Spinal cord (tissue), 10 donors: Measurements from ENCODE around the gene LAIR1. TPM values are rescaled to one million over a fixed set of nuclear protein-coding genes. Genes with fewer than 3 reads are reported as not detected.
"Not testable (repeated sequence)": the region's sequence is repeated elsewhere in the genome, so short reads cannot be mapped to it uniquely, and the experiment has no call there.

ENCODE experiments used
- DNase-seq, 6 donors: peaks; one replicate each; pipeline versions ENCODE4 v3.0.0 to v3.0.0-alpha.2; 2013 to 2015; ENCODE audit warnings: low spot score in 6 of 6, low read depth in 4 of 6
- H3K27ac ChIP-seq: one replicate; pipeline ENCODE4 v1.5.1; 2013; ENCODE audit warnings: low read depth, low read length, control low read depth
- H3K27me3 ChIP-seq: one replicate; pipeline ENCODE4 v1.6.1; 2013; ENCODE audit warnings: low read length; ENCODE audit not compliant: control insufficient read depth, insufficient read depth
- H3K36me3 ChIP-seq: one replicate; pipeline ENCODE4 v1.6.1; 2013; ENCODE audit warnings: low read length; ENCODE audit not compliant: control insufficient read depth, insufficient read depth
- H3K4me1 ChIP-seq: one replicate; pipeline ENCODE4 v1.6.1; 2013; ENCODE audit warnings: low read length; ENCODE audit not compliant: control insufficient read depth, insufficient read depth
- H3K4me3 ChIP-seq: one replicate; pipeline ENCODE4 v1.5.1; 2013; ENCODE audit warnings: low read depth, low read length, control low read depth
- H3K9me3 ChIP-seq: one replicate; pipeline ENCODE4 v1.6.1; 2013; ENCODE audit warnings: low read length; ENCODE audit not compliant: control insufficient read depth, insufficient read depth
- WGBS: methylation state at CpG from one replicate; pipeline ENCODE4 v1.1.5; 2013; ENCODE audit warnings: missing lambda C conversion rate; ENCODE audit not compliant: insufficient coverage; 5-methylcytosine and 5-hydroxymethylcytosine counted together
- polyA plus RNA-seq, 2 donors: library from polyadenylated mRNA; unstranded; fragments of 120-200 nt; gene quantifications; one replicate each; pipeline ENCODE4 v1.2.1, GENCODE V29; 2013; ENCODE audit not compliant: insufficient read length in 2 of 2
- total RNA-seq, 2 donors: library from RNA; depleted of rRNA in 1 of 2; stranded (reverse); fragments of 120-200 nt in 1 of 2; fragments of >200 nt in 1 of 2; gene quantifications; one replicate each; pipeline versions ENCODE4 v1.2.3 to v1.2.4, GENCODE V29; 2013 to 2014
- donor health status: healthy.

Gene LAIR1
- total and polyA plus RNA-seq, 4 donors: 6.7 to 12.3 (median 8.1) TPM

DNA sequence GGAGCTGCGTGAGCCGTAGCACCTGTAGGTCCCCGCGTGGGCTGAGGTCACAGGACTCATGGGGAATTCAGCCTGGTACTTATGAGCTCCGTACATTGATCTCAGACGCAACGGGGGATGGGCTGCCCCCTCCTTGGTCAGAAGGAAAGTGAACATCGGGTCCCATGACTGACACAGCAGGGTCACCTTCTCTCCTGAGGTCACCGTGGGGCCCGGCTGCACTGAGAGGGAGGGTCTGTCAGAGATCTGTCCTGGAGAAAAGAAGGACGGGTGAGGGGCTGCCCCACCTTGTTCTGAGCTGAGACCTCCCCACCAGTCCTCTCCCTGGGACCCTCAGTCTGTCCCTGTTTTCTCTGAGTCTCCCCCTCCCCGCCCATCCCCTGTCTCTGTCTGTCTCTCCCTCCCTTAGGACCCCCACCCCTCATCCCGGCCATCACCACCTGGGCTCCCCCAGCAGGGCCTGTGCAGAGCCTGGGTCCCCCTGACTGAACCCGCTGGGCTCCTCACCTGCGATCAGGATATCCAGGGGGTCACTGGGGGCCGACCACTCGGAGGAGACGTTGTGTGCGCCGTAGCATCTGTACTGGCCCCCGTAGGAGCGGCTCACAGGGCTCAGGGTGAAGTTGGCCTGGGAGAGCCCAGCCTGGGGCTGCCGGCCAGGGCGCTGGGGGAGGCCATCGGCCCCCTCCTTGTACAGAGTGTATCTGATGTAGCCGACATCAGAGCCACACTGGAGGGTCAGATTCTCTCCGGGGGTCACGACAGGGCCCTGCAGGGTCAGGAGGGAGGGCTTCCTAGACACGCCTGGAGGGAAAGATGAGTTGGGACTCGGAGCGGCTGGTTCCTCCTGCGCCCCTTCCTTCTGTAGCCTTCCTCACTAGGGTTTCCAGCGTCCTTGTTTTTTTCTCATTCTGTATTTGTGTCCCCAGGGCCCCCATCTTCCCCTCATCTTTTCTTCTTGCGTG, 27.6 kb downstream of the LAIR1 start:
- DNase-seq: no peak
- Histone ChIP-seq H3K4me1 (no peaks in the 10 kb centered on the region), H3K9me3 (no peaks in the 10 kb centered on the region), H3K27me3 (no peaks in the 10 kb centered on the region), H3K36me3 (no peaks in the 10 kb centered on the region), H3K27ac (no peak overlapping the region), H3K4me3 (no peak overlapping the region)
- 80% methylated on average over 25 of the region's 34 CpGs for WGBS

DNA sequence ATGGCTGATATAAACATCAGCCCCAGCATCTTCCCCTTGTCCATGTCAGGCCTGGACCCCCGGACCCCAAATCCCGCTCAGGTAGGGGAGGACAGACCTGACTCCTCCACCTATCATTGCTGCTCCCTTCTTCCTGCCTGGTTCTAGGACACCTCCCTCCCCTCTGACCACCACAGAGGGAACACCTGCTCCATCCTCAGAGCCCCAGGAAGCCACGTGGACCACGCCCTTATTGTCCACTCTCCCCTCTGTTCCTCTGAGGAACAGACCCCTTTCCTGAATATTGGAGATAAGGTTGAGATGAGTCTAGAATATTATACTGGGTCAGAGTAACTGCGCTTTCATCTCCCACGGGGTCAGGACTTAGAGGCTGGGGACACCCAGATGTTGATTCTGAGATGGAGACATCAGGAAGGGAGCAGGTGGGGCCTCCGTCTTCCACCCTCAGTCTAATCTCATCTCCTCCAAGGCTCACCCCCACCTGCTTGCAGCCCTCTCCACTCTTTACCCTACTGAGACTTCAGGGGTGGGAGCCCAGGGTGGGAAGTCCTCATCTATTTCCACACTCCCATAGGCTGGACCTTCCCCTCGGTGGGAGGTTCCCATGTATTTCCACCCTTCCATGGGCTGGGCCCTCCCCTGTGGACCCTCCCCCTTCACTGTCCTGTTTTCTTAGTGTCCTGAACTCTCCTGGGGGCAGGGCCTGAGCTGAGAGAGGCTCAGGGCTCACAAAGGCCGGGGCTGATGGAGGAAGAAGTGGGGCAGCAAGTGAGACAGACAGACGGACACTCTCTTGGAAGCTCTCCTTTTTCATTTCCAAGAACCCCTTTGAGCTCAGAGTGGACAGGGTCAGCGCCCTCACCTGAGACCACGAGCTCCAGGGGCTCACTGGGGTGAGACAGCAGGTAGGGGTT, 28.5 kb downstream of the LAIR1 start:
- H3K4me1 ChIP-seq: no peaks in the 10 kb centered on the region
- no peaks in the 10 kb centered on the region for H3K36me3 ChIP-seq
- H3K27me3 ChIP-seq: no peaks in the 10 kb centered on the region
- no peak overlapping the region for H3K27ac ChIP-seq
- H3K4me3 ChIP-seq: no peak overlapping the region
- no peaks in the 10 kb centered on the region for H3K9me3 ChIP-seq
- DNase-seq: no peak
- WGBS: 88% methylated on average over 6 of the region's 12 CpGs

DNA sequence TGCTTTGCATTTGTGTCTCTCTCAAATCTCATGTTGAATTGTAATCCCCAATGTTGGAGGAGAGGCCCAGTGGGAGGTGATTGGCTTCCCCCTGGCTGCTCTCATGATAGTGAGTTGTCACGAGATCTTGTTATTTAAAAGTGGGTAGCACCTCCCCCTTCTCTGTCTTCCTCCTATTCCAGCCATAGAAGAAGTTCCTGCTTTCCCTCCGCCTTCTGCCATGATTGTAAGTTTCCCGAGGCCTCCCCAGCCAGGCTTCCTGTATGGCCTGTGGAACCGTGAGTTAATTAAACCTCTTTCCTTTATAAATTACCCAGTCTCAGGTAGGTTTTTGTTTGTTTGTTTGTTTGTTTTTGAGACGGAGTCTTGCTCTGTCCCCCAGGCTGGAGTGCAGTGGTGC, 29.6 kb downstream of the LAIR1 start:
- no peak for DNase-seq

DNA sequence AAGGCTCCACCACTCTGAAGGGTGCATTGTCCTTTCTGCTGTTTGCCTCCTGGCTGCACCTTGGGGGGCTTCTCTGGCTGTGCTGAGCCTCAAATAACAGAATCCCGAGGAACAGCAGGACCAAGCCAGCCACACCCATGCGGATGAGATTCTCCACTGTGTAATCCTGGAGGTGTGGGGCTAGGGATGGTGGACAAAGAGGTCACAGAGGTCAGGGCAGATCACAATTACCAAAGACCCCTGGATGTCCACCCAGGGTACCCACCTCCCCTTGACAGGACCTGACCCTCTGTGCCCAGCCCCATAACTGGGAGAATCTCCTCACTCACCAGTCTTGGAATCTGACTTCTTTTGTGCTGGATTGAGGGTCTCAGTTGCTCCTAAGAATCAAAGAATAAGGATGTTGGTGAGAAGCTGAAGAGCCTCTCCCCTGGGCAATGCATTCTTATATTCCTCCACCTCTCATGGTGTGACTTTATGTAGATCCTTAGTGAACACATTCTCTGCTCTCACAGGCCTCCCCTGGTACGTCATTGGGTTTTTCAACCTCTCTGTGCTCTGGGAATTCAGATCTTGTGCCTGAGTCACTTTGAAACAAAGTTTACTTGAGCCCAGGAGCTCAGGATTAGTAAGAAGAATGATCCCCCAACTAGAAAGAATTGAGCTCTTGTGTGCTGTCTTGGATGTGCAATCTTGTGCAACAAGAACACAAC, 31.0 kb downstream of the LAIR1 start:
- Histone ChIP-seq H3K27me3 (no peaks in the 10 kb centered on the region), H3K9me3 (no peaks in the 10 kb centered on the region), H3K36me3 (no peaks in the 10 kb centered on the region), H3K4me3 (no peak overlapping the region), H3K4me1 (no peaks in the 10 kb centered on the region), H3K27ac (no peak overlapping the region)
- 69% methylated on average over 2 of the region's 3 CpGs for WGBS
- no peak for DNase-seq

More for the DNA sequence above, 29.6 kb downstream of the LAIR1 start:
- Histone ChIP-seq H3K36me3 (no peaks in the 10 kb centered on the region), H3K4me3 (no peak overlapping the region), H3K27me3 (no peaks in the 10 kb centered on the region), H3K9me3 (no peaks in the 10 kb centered on the region), H3K4me1 (no peaks in the 10 kb centered on the region), H3K27ac (no peak overlapping the region)
- WGBS: 60% methylated on average over 1 of the region's 5 CpGs

DNA sequence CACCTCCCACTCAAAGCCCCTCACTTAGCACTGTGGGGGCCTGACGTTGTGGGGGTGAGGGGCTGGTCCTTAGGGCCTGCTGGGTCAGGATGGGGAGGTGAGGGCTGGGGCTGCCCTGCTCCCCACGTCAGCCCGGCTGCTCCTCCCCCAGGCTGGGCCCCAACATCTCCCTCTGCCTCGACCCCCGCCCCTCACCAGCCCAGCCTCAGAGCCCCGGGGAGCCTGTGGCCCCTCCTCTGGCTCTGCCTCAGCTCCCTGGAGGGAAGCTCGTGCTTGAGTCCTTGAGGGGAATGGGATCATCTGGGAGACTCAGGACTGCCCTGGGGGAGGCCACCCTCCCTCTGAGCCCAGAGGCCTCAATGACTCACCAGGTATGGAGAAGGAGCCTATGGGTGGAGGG, 32.6 kb downstream of the LAIR1 start:
- no peak overlapping the region for H3K4me3 ChIP-seq
- H3K4me1 ChIP-seq: no peaks in the 10 kb centered on the region
- H3K9me3 ChIP-seq: no peaks in the 10 kb centered on the region
- H3K27ac ChIP-seq: no peak overlapping the region
- no peak for DNase-seq
- H3K36me3 ChIP-seq: no peaks in the 10 kb centered on the region
- no peaks in the 10 kb centered on the region for H3K27me3 ChIP-seq
- 60% methylated on average over 6 of the region's 7 CpGs for WGBS

DNA sequence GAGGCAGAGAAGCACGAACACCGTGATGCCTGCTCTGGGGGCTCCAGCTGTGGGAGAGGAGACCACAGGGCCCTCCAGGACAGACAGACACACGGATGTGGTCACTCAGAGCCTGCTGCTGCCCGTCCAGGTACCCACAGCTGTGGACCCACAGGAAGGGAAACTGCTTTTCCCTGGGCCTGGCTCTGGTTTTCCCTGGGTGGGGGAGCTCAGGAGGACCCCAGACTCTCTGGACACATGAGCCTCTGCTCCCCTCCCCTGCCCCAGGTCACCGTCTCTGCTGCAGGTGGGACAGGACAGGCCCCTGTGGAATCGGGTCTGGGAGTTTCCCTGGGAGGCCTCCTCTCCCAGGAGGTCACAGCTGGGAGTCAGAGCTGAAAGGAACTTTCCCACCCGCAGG, 33.1 kb downstream of the LAIR1 start:
- DNase-seq: no peak

DNA sequence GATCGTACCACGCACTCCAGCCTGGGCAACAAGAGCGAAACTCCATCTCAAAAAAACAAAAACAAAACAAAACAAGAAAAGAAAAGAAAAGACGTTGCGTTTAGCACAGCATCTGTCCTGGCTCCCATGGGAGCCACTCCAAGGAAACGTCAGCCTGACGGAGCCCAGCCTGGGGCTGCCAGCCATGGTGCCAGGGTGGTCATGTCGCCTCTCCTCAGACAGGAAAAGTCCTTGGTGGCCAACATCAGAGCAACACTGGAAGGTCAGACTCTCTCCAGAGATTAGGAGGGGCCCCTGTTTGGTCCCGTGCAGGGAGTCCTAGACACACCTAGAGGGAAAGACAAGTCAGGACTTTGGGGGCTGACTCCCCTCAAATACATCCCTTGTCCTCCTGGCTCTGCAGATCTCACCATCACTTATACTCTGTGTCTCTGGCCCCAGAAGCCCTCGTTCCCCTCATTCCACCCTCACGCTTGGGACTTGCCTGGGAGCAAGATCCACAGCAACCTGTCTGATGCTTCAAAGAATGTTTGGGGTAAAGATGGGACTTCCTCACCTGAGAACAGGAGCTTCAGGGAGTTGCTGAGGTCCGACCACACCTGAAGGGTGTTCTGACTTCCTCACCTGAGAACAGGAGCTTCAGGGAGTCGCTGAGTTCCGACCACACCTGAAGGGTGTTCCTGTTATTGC, 35.1 kb downstream of the LAIR1 start:
- Histone ChIP-seq H3K4me1 (no peaks in the 10 kb centered on the region), H3K9me3 (no peaks in the 10 kb centered on the region), H3K27me3 (no peaks in the 10 kb centered on the region), H3K27ac (no peak overlapping the region), H3K36me3 (no peaks in the 10 kb centered on the region), H3K4me3 (no peak overlapping the region)
- 75% methylated on average over 8 of the region's 14 CpGs for WGBS
- no peak for DNase-seq

More for the DNA sequence above, 33.1 kb downstream of the LAIR1 start:
- Histone ChIP-seq H3K27me3 (no peaks in the 10 kb centered on the region), H3K27ac (no peak overlapping the region), H3K4me3 (no peak overlapping the region), H3K4me1 (no peaks in the 10 kb centered on the region), H3K36me3 (no peaks in the 10 kb centered on the region), H3K9me3 (no peaks in the 10 kb centered on the region)
- WGBS: 87% methylated on average over 6 of the region's 7 CpGs

DNA sequence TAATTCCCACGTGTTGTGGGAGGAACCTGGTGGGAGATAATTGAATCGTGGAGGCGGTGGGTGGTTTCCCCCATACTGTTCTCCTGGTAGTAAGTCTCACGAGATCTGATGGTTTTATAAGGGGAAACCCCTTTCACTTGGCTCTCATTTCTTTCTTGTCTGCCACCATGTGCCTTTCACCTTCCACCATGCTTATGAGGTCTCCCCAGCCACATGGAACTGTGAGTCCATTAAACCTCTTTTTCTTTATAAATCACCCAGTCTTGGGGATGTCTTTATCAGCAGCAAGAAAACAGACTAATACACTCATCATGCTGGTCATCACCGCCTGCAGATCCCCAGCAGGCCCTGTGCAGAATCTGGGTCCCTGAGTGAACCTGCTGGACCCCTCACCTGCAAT, 36.0 kb downstream of the LAIR1 start:
- DNase-seq, H3K4me1 ChIP-seq, H3K4me3 ChIP-seq, H3K9me3 ChIP-seq, H3K27me3 ChIP-seq, H3K36me3 ChIP-seq, H3K27ac ChIP-seq: not testable (repeated sequence)
- WGBS: 80% methylated on average over 1 of the region's 5 CpGs

DNA sequence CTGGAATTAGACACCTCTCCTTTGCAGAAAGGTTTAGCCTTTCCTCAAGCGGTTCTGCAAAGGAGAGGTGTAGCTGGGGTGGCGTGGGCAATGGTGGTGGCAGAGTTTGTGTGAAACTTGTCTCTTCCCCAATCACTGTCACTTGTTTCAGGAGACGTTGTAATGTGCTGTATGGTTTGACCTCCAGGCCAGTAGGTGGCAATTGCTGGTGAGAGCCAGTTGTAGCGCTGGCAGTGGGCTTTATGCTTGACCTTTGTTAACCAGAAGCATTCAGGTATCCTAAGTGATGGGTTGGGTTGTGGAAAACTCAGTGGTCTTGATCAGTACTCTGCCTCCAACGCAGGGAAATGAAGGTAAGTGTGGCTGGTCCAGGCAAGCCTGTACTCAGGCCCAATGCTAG, 39.1 kb downstream of the LAIR1 start:
- Histone ChIP-seq H3K4me3 (no peak overlapping the region), H3K36me3 (no peaks in the 10 kb centered on the region), H3K27me3 (peaks cover 3% of the 10 kb centered on the region), H3K9me3 (no peaks in the 10 kb centered on the region), H3K4me1 (no peaks in the 10 kb centered on the region), H3K27ac (no peak overlapping the region)
- 73% methylated on average over 3 of the region's 5 CpGs for WGBS
- no peak for DNase-seq
